T-cell (primary cell): ENCODE results near the gene ATP6V1B1. TPM values are rescaled to one million over a fixed set of nuclear protein-coding genes. Genes with fewer than 3 reads are reported as not detected.
A peak's percentile ranks its signal among the peaks of the same experiment; 100 is the strongest.

Experiments
- ATAC-seq, 4 experiments: fragments of 200-7000 bp in 3 of 4; fragments of 150-1000 bp in 1 of 4; cut with Tn5 transposase; replicated peaks in 1 of 4; 1 replicate in 3 of 4; 2 replicates in 1 of 4; pipeline ENCODE4 v1.10.0; 2021; ENCODE audit warnings: moderate library complexity in 3 of 4, mild to moderate bottlenecking in 2 of 4, moderate number of reproducible peaks in 1 of 4
- CTCF ChIA-PET, 2 donors: fragments of 300-600 bp; sonication (Branson Sonifier 250); formaldehyde crosslinking; loops; one replicate each; lab custom pipeline; 2022; ENCODE audit warnings: antibody characterized with exemption in 2 of 2; lab: Charles Lee
- POLR2A ChIA-PET, 2 donors: fragments of 300-600 bp; sonication (Branson Sonifier 250); formaldehyde crosslinking; loops; one replicate each; lab custom pipeline; 2022; ENCODE audit warnings: antibody characterized with exemption in 2 of 2; lab: Charles Lee
- DNase-seq, 35 experiments: peaks; one replicate each; pipeline versions ENCODE4 v3.0.0 to v3.0.0-alpha.2; 2013 to 2023
- H3K27ac ChIP-seq: one replicate; pipeline ENCODE4 v1.5.1; 2013; ENCODE audit warnings: low read length
- H3K27me3 ChIP-seq, 2 experiments: replicated peaks in 1 of 2; 1 replicate in 1 of 2; 2 replicates in 1 of 2; pipeline versions ENCODE4 v1.6.1 to v1.7.0; 2013; ENCODE audit warnings: low read length in 1 of 2, mixed read lengths in 1 of 2; ENCODE audit not compliant: control insufficient read depth in 2 of 2, insufficient read depth in 2 of 2; ENCODE audit errors: extremely low read depth in 1 of 2
- H3K36me3 ChIP-seq, 2 donors: 1 replicate in 1 of 2; 2 replicates in 1 of 2; pipeline versions ENCODE4 v1.6.1 to v1.7.0; 2013; ENCODE audit warnings: low read length in 1 of 2; ENCODE audit not compliant: control insufficient read depth in 2 of 2, insufficient read depth in 1 of 2; ENCODE audit errors: extremely low read depth in 1 of 2
- H3K4me1 ChIP-seq, 2 experiments: 1 replicate in 1 of 2; 2 replicates in 1 of 2; pipeline versions ENCODE4 v1.6.1 to v1.7.0; 2013; ENCODE audit warnings: low read length in 2 of 2, mixed read lengths in 1 of 2; ENCODE audit not compliant: insufficient read depth in 2 of 2, control insufficient read depth in 1 of 2; ENCODE audit errors: extremely low read depth in 1 of 2
- H3K4me3 ChIP-seq, 2 donors: 1 replicate in 1 of 2; 2 replicates in 1 of 2; pipeline versions ENCODE4 v1.5.1 to v1.7.0; 2013; ENCODE audit warnings: mild to moderate bottlenecking in 2 of 2, low read length in 1 of 2, moderate library complexity in 1 of 2; ENCODE audit not compliant: control insufficient read depth in 1 of 2; ENCODE audit errors: extremely low read depth in 1 of 2
- H3K9me3 ChIP-seq: 2 replicates; pipeline ENCODE4 v1.7.0; 2013
- H3K27ac Mint-ChIP-seq, 2 donors: one replicate each; pipeline ENCODE4 v1.8.0; 2020 to 2021; ENCODE audit warnings: mild to moderate bottlenecking in 2 of 2, mixed read lengths in 2 of 2
- H3K27me3 Mint-ChIP-seq, 2 donors: one replicate each; pipeline ENCODE4 v1.8.0; 2021 to 2022; ENCODE audit warnings: mixed read lengths in 2 of 2
- H3K36me3 Mint-ChIP-seq: one replicate; pipeline ENCODE4 v1.8.0; 2021; ENCODE audit warnings: mixed read lengths
- H3K4me1 Mint-ChIP-seq, 3 donors: one replicate each; pipeline ENCODE4 v1.8.0; 2020 to 2022; ENCODE audit warnings: mixed read lengths in 3 of 3, mild to moderate bottlenecking in 1 of 3
- H3K4me3 Mint-ChIP-seq, 3 donors: one replicate each; pipeline ENCODE4 v1.8.0; 2020 to 2022; ENCODE audit warnings: mild to moderate bottlenecking in 3 of 3, mixed read lengths in 3 of 3, moderate library complexity in 3 of 3
- H3K9me3 Mint-ChIP-seq, 3 donors: one replicate each; pipeline ENCODE4 v1.8.0; 2020 to 2022; ENCODE audit warnings: mixed read lengths in 3 of 3
- WGBS: methylation state at CpG from one replicate; pipeline ENCODE4 v1.1.5; 2013; ENCODE audit warnings: missing lambda C conversion rate; ENCODE audit not compliant: insufficient coverage; 5-methylcytosine and 5-hydroxymethylcytosine counted together
- total RNA-seq, 35 experiments: library from RNA in 6 of 35; stranded (reverse) in 6 of 35; fragments of 120-200 nt in 1 of 35; gene quantifications; one replicate each; pipeline versions ENCODE4 v1.2.1 to v1.2.4 and lab custom pipeline; 2013 to 2026

Gene ATP6V1B1
- total RNA-seq, 5 donors from 2014 or later (not counting 1 experiment from before 2014, with no cell fraction given): not detected

- H3K4me1 ChIP-seq: peaks cover 0 to 29% of the 10 kb centered on the region in 2 experiments
- Mint-ChIP-seq H3K27me3 (peaks cover 87 to 91% of the 10 kb centered on the region in 2 donors), H3K27ac (no peak overlapping the region), H3K4me1 (peaks cover 34 to 55% (median 39%) of the 10 kb centered on the region in 3 donors), H3K4me3 (no peak overlapping the region), H3K36me3 (no peaks in the 10 kb centered on the region), H3K9me3 (no peaks in the 10 kb centered on the region)
- H3K4me3 ChIP-seq: no peak overlapping the region
- H3K27ac ChIP-seq: no peak overlapping the region
- WGBS: 20% methylated on average over 13 of the region's 16 CpGs
- ATAC-seq (no peak), DNase-seq (no peak)
- no peaks in the 10 kb centered on the region for H3K9me3 ChIP-seq
- ChIA-PET CTCF (no interaction called here), POLR2A (interaction anchor here in 1 of 2 donors (0.5 kb wide), 1 partner anchor 398 kb away, joined by 5 read pairs; no protein-coding TSS in a partner anchor)
- H3K27me3 ChIP-seq: peaks cover 18 to 95% of the 10 kb centered on the region in 2 experiments
- H3K36me3 ChIP-seq: no peaks in the 10 kb centered on the region
Observed at GRCh38 chr2:70898363-70899240, 37.1 kb upstream of the ATP6V1B1 start.

- no peak overlapping the region for H3K27ac Mint-ChIP-seq
- Histone ChIP-seq H3K36me3 (no peaks in the 10 kb centered on the region), H3K9me3 (no peaks in the 10 kb centered on the region), H3K27ac (no peak overlapping the region), H3K4me3 (peak overlapping the region in 1 of 2 donors; percentile 57), H3K27me3 (peaks cover 21 to 96% of the 10 kb centered on the region in 2 experiments), H3K4me1 (peaks cover 0 to 36% of the 10 kb centered on the region in 2 experiments)
- ChIA-PET POLR2A (no interaction called here), CTCF (interaction anchor here in 1 of 2 donors (0.7 kb wide), 1 partner anchor 177 kb away, joined by 3 read pairs; no protein-coding TSS in a partner anchor)
- H3K4me1 Mint-ChIP-seq: peaks cover 31 to 56% (median 36%) of the 10 kb centered on the region in 3 donors
- H3K36me3 Mint-ChIP-seq: no peaks in the 10 kb centered on the region
- H3K9me3 Mint-ChIP-seq: no peaks in the 10 kb centered on the region
- WGBS: 10% methylated on average over 66 of the region's 79 CpGs
- peaks cover 83 to 94% of the 10 kb centered on the region in 2 donors for H3K27me3 Mint-ChIP-seq
- ATAC-seq: peak in 3 of 4 experiments; percentile 41 to 50 (median 41)
- peak overlapping the region; percentile 57 to 80 (median 66) for H3K4me3 Mint-ChIP-seq
- DNase-seq: peak in 1 of 35 experiments; percentile 21
Observed at GRCh38 chr2:70901227-70902066, 34.3 kb upstream of the ATP6V1B1 start.

GRCh38 chr2:70902067-70902442, 33.6 kb upstream of the ATP6V1B1 start:
- no peak overlapping the region for H3K4me3 ChIP-seq
- ChIA-PET CTCF (interaction anchor here in 1 of 2 donors (0.7 kb wide), 1 partner anchor 177 kb away, joined by 3 read pairs; no protein-coding TSS in a partner anchor), POLR2A (no interaction called here)
- no peaks in the 10 kb centered on the region for H3K36me3 Mint-ChIP-seq
- peaks cover 84 to 94% of the 10 kb centered on the region in 2 donors for H3K27me3 Mint-ChIP-seq
- DNase-seq: no peak
- H3K36me3 ChIP-seq: no peaks in the 10 kb centered on the region
- no peaks in the 10 kb centered on the region for H3K9me3 ChIP-seq
- H3K4me3 Mint-ChIP-seq: peak overlapping the region in 2 of 3 donors; percentile 31 to 80
- no peak overlapping the region for H3K27ac Mint-ChIP-seq
- WGBS: 51% methylated on average over 4 of the region's 5 CpGs
- peaks cover 0 to 37% of the 10 kb centered on the region in 2 experiments for H3K4me1 ChIP-seq
- H3K4me1 Mint-ChIP-seq: peaks cover 35 to 57% (median 41%) of the 10 kb centered on the region in 3 donors
- peaks cover 25 to 96% of the 10 kb centered on the region in 2 experiments for H3K27me3 ChIP-seq
- ATAC-seq: no peak
- H3K27ac ChIP-seq: no peak overlapping the region
- no peaks in the 10 kb centered on the region for H3K9me3 Mint-ChIP-seq

- Histone ChIP-seq H3K36me3 (no peaks in the 10 kb centered on the region), H3K9me3 (no peaks in the 10 kb centered on the region), H3K27ac (no peak overlapping the region), H3K4me3 (no peak overlapping the region), H3K27me3 (peaks cover 26 to 96% of the 10 kb centered on the region in 2 experiments), H3K4me1 (peaks cover 0 to 38% of the 10 kb centered on the region in 2 experiments)
- no peak for ATAC-seq
- DNase-seq: no peak
- H3K9me3 Mint-ChIP-seq: no peaks in the 10 kb centered on the region
- WGBS: no CpG with 5 or more reads among the region's 2 CpGs
- no peak overlapping the region for H3K27ac Mint-ChIP-seq
- peaks cover 37 to 58% (median 43%) of the 10 kb centered on the region in 3 donors for H3K4me1 Mint-ChIP-seq
- H3K36me3 Mint-ChIP-seq: no peaks in the 10 kb centered on the region
- H3K27me3 Mint-ChIP-seq: peaks cover 84 to 94% of the 10 kb centered on the region in 2 donors
- ChIA-PET CTCF (no interaction called here), POLR2A (no interaction called here)
- peak overlapping the region in 2 of 3 donors; percentile 31 to 80 for H3K4me3 Mint-ChIP-seq
Observed at GRCh38 chr2:70902579-70902978, 33.1 kb upstream of the ATP6V1B1 start.

- H3K4me1 ChIP-seq: peaks cover 0 to 39% of the 10 kb centered on the region in 2 experiments
- no peak overlapping the region for H3K4me3 ChIP-seq
- Mint-ChIP-seq H3K4me3 (no peak overlapping the region), H3K4me1 (peaks cover 37 to 56% (median 45%) of the 10 kb centered on the region in 3 donors), H3K27me3 (peaks cover 79 to 92% of the 10 kb centered on the region in 2 donors), H3K36me3 (no peaks in the 10 kb centered on the region), H3K9me3 (no peaks in the 10 kb centered on the region), H3K27ac (no peak overlapping the region)
- POLR2A ChIA-PET: interaction anchor here in 1 of 2 donors (0.6 kb wide), 1 partner anchor 577 kb away, joined by 3 read pairs; no protein-coding TSS in a partner anchor
- DNase-seq: no peak
- CTCF ChIA-PET: no interaction called here
- no peak overlapping the region for H3K27ac ChIP-seq
- H3K9me3 ChIP-seq: no peaks in the 10 kb centered on the region
- peaks cover 24 to 90% of the 10 kb centered on the region in 2 experiments for H3K27me3 ChIP-seq
- no peaks in the 10 kb centered on the region for H3K36me3 ChIP-seq
- no peak for ATAC-seq
Observed at GRCh38 chr2:70903171-70903570, 32.5 kb upstream of the ATP6V1B1 start.
